KOPT-K1 (cell line): ENCODE results near the gene ZNF423.
A peak's percentile ranks its signal among the peaks of the same experiment; 100 is the strongest.

Source experiments
- H3K27ac ChIP-seq: fragments of 200-600 bp; sonication (generic); 2 replicates; pipeline ENCODE4 v1.5.1; 2016; ENCODE audit warnings: antibody characterized with exemption, mild to moderate bottlenecking, low read depth, low read length; ENCODE audit not compliant: poor library complexity, severe bottlenecking
- H3K36me3 ChIP-seq: fragments of 200-600 bp; sonication (generic); 2 replicates; pipeline ENCODE4 v1.5.1; 2017; ENCODE audit warnings: antibody characterized with exemption, mild to moderate bottlenecking, low read length, moderate library complexity; ENCODE audit not compliant: insufficient read depth
- H3K9me3 ChIP-seq: fragments of 200-600 bp; sonication (generic); 2 replicates; pipeline ENCODE4 v1.5.1; 2017; ENCODE audit warnings: antibody characterized with exemption, low read length, mild to moderate bottlenecking; ENCODE audit not compliant: insufficient read depth, poor library complexity, severe bottlenecking

Gene ZNF423

DNA sequence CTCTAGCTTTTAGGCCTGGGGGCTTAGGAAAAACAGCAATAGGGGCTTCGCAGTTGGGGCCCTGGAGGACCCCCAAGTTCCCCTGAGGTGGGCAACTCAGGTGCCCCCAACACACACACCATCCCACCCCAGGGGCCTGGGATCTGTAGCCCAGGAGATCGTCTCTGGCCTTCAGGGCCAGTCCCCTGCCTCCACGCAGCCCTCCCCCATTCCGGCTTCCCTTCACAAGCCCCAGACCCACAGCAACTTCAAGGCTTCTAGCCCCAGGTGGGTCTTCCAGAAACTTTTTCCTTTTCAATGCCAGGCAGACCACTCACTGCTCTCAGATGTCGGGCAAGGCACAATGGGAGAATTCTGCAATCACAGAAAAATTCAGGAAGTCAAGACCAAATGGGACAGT is 402.9 kb downstream of the ZNF423 start:
- Histone ChIP-seq H3K9me3 (no peaks in the 10 kb centered on the region), H3K36me3 (no peaks in the 10 kb centered on the region), H3K27ac (no peak overlapping the region)

- H3K9me3 ChIP-seq, result no peaks in the 10 kb centered on the region
- H3K27ac ChIP-seq, result no peak overlapping the region
- no peaks in the 10 kb centered on the region for H3K36me3 ChIP-seq
Measured at GRCh38 chr16:49452578-49452977, 403.3 kb downstream of the ZNF423 start.

DNA sequence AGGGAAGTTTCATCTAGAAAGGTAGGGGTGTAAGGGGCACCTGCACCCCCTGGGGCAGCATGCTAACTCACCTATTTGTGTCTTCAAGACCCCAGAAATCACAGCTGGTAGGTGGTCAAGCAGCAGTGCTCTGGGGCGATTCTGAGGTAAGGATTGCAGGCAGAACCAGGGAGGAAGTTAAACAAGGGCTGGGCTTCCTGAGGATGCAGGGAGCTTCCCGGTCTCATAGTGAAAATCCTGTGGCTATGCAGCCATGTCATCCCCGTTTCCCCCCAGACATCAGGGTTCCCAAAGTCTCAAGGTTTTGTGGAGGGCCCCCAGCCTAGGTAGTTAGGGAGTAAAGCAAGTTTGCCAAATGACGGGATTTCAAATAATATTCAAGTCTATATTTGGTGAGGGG is 403.8 kb downstream of the ZNF423 start:
- Histone ChIP-seq H3K27ac (no peak overlapping the region), H3K36me3 (no peaks in the 10 kb centered on the region), H3K9me3 (no peaks in the 10 kb centered on the region)

GRCh38 chr16:49446805-49447204 is 409.1 kb downstream of the ZNF423 start:
- H3K36me3 ChIP-seq, result no peaks in the 10 kb centered on the region
- no peak overlapping the region for H3K27ac ChIP-seq
- H3K9me3 ChIP-seq, result no peaks in the 10 kb centered on the region

DNA sequence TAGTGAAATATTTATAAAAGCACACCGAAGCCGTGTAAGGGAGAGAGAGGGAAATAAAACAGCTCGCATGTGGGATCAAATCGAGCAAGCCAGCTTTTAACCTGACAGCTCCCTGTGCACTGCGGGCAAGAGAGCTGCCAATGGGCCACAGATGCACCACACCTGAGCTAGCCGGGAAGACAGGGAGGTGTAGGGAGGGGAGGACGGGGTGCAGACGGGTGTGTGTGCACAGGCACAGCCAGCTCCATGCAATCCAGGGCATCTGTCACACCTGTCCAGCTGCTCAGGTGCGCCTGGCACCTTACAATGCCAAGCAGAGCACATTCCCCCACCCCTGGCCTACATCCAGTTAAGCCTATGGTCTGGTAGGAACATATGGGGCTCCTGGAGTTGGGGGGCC is 412.3 kb downstream of the ZNF423 start:
- Histone ChIP-seq H3K36me3 (no peaks in the 10 kb centered on the region), H3K27ac (no peak overlapping the region), H3K9me3 (no peaks in the 10 kb centered on the region)

DNA sequence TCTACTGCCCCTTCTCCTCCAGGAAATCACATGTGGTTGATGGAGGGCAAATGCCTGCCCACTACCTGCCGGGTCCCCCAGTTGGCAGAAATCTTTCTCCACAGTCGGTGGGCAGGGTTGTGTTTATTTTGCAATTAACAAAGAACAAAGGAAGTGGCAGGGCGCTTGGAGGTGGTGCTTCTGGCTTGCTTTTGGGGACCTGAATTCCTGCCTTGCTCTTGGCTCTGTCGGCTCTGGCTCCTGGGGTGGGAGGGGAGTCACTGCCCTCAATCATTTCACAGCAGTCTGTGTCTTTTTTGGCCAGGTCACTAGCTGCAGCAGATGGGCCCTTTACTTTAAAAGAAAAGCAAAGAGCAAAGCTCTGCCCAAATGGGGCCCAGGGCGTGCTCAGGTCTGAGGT is 413.1 kb downstream of the ZNF423 start:
- H3K9me3 ChIP-seq, result no peaks in the 10 kb centered on the region
- no peaks in the 10 kb centered on the region for H3K36me3 ChIP-seq
- peak overlapping the region; percentile 91 for H3K27ac ChIP-seq

GRCh38 chr16:49441366-49441780 is 414.5 kb downstream of the ZNF423 start:
- no peaks in the 10 kb centered on the region for H3K9me3 ChIP-seq
- peak overlapping the region; percentile 91 for H3K27ac ChIP-seq
- no peaks in the 10 kb centered on the region for H3K36me3 ChIP-seq

DNA sequence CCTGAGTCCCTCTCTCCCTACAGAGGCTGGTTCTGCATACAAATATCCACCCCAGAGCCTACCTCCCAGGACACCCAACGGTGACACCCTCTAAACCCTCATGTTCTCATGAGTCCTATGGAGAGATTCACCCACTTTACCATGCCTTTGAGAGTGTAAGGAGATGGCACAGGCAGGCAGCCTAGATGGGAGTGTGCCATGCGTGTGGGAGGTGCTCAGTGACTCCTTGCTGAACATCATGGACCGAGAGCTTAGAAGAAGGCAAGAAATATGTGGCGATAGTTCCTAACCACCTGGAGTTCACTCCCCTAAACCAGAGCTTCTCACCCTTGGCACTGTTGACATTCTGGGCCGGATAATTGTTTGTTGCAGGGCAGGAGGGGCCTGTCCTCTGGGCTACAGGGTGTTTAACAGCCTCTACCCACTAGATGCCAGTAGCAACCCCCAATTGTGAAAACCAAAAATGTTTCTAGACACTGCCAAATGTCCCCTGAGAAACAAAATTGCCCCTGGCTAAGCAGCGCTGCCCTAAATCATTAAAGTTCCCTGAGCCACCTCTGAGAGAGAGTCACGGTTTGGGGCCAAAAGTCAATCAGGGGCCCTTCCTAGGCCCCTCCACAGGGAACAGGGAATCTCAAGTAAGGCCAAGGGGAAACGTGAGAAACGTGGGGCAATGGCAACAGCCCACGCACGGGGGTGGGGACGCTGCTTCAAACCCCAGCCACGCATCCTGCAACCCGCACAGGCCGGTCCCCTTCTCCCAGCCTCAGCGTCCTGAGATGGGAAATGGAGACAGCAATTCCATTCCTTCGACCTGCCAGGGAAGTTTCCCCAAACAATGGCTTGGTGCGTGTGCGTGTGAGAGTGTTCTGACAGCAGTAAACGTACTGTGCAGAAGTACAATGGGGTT is 415.5 kb downstream of the ZNF423 start:
- Histone ChIP-seq H3K27ac (peak overlapping the region; percentile 91), H3K36me3 (no peaks in the 10 kb centered on the region)

DNA sequence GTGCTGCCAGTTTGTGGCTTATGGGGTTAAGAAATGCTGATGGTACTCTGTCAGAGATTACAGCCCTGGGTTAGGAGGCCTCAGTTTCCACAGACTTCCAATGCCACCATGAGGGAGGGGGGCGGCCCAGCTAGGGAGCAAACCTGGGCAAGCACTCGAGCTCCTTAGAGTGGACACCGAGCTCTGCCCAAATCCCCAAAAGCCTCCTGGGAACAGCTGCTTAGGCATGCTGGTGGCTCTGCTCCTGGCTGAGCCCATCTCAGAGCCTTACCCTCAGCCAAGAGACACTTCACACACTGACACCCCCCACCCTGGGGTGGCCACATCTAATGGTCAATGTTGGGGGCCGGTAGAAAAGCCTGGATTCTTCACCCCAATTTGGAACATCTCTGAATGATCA is 416.2 kb downstream of the ZNF423 start:
- no peak overlapping the region for H3K27ac ChIP-seq
- H3K9me3 ChIP-seq, result no peaks in the 10 kb centered on the region
- H3K36me3 ChIP-seq, result no peaks in the 10 kb centered on the region

More for the DNA sequence above, 415.5 kb downstream of the ZNF423 start:
- no peaks in the 10 kb centered on the region for H3K9me3 ChIP-seq

DNA sequence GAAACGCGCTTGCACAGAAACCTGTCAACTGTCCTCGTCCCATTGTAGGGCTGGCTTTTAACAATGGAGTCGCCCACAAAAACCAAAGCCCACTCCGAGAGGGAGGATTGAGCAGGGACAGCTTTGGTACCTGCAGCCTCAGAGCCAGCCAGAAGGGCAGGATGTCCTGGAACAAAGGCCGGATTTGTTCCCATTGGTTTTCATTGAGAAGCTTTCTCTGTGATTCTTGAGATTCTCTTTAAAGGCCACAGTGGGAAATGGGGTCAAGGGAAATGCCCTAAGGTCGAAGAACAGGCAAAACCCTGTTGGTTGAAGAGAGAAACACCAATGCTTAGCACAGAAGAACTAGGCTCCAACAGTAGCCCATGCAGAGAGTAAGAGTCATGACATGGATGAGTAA is 416.9 kb downstream of the ZNF423 start:
- H3K36me3 ChIP-seq, result no peaks in the 10 kb centered on the region
- H3K9me3 ChIP-seq, result no peaks in the 10 kb centered on the region
- H3K27ac ChIP-seq, result no peak overlapping the region
